ENCODE results near the gene ORC1.

- TF ChIP-seq POLR2A (IDR thresholded peaks at IDR 0.05; ENCODE audit: low read depth, low read length) (no peak), TAF1 (IDR thresholded peaks at IDR 0.05; ENCODE audit: borderline replicate concordance, low read depth, low read length) (no peak)
Observed at GRCh38 chr1:52365071-52365745, 39.0 kb downstream of the ORC1 start.
